Memory B cell (primary cell): ENCODE results near the gene ITIH1.
"Not testable (repeated sequence)": the region's sequence is repeated elsewhere in the genome, so short reads cannot be mapped to it uniquely, and the experiment has no call there.

ENCODE experiments used
- ATAC-seq: fragments of 150-1000 bp; cut with Tn5 transposase; 2 replicates; pipeline ENCODE4 v1.10.0; 2021; ENCODE audit warnings: low read depth, mild to moderate bottlenecking, moderate library complexity
- DNase-seq, 2 donors: peaks; one replicate each; pipeline ENCODE4 v3.0.0; 2022; ENCODE audit warnings: low spot score in 2 of 2
- H3K27ac Mint-ChIP-seq: one replicate; pipeline ENCODE4 v1.8.0; 2022; ENCODE audit warnings: mild to moderate bottlenecking, moderate library complexity, mixed read lengths
- H3K27me3 Mint-ChIP-seq: one replicate; pipeline ENCODE4 v1.8.0; 2022; ENCODE audit warnings: mixed read lengths
- H3K36me3 Mint-ChIP-seq: one replicate; pipeline ENCODE4 v1.8.0; 2022; ENCODE audit warnings: mild to moderate bottlenecking, mixed read lengths
- H3K4me1 Mint-ChIP-seq: one replicate; pipeline ENCODE4 v1.8.0; 2022; ENCODE audit warnings: mixed read lengths
- H3K4me3 Mint-ChIP-seq: one replicate; pipeline ENCODE4 v1.8.0; 2022; ENCODE audit warnings: mild to moderate bottlenecking, moderate library complexity, mixed read lengths
- H3K9me3 Mint-ChIP-seq: one replicate; pipeline ENCODE4 v1.8.0; 2022; ENCODE audit warnings: mixed read lengths

ITIH1 gene

GRCh38 chr3:52769786-52770455, 7.5 kb upstream of the ITIH1 start:
- peak overlapping the region; percentile 95 for H3K4me3 Mint-ChIP-seq
- peaks cover 7% of the 10 kb centered on the region for H3K36me3 Mint-ChIP-seq
- no peak for ATAC-seq
- no peaks in the 10 kb centered on the region for H3K9me3 Mint-ChIP-seq
- no peak for DNase-seq
- peak overlapping the region; percentile 65 for H3K27ac Mint-ChIP-seq
- peaks cover 14% of the 10 kb centered on the region for H3K4me1 Mint-ChIP-seq
- H3K27me3 Mint-ChIP-seq = no peaks in the 10 kb centered on the region

- Mint-ChIP-seq H3K4me1 (peaks cover 14% of the 10 kb centered on the region), H3K9me3 (no peaks in the 10 kb centered on the region), H3K36me3 (peaks cover 2% of the 10 kb centered on the region), H3K27me3 (no peaks in the 10 kb centered on the region), H3K27ac (peak within 1 kb of the TSS; percentile 65), H3K4me3 (peak within 1 kb of the TSS; percentile 95)
- ATAC-seq = peak; percentile 87
- peak; percentile 69 to 75 for DNase-seq
Measured at GRCh38 chr3:52770496-52771333, 6.7 kb upstream of the ITIH1 start, which contains the start of gene NEK4. Gene NEK4, minus strand, starts transcription at chr3:52770940. Its CDS starts 194 bp downstream, at chr3:52770746.

GRCh38 chr3:52771334-52771681, 6.1 kb upstream of the ITIH1 start:
- Mint-ChIP-seq H3K36me3 (peaks cover 1% of the 10 kb centered on the region), H3K9me3 (no peaks in the 10 kb centered on the region)
- ATAC-seq = no peak

GRCh38 chr3:52771702-52772101, 5.7 kb upstream of the ITIH1 start:
- H3K27me3 Mint-ChIP-seq = no peaks in the 10 kb centered on the region
- DNase-seq (no peak), ATAC-seq (no peak)
- peak overlapping the region; percentile 65 for H3K27ac Mint-ChIP-seq
- peaks cover 14% of the 10 kb centered on the region for H3K4me1 Mint-ChIP-seq
- peak overlapping the region; percentile 95 for H3K4me3 Mint-ChIP-seq
- peaks cover 1% of the 10 kb centered on the region for H3K36me3 Mint-ChIP-seq
- H3K9me3 Mint-ChIP-seq = no peaks in the 10 kb centered on the region

More at GRCh38 chr3:52771334-52771681, 6.1 kb upstream of the ITIH1 start:
- Mint-ChIP-seq H3K4me3 (peak overlapping the region; percentile 95), H3K27me3 (no peaks in the 10 kb centered on the region), H3K27ac (peak overlapping the region; percentile 65), H3K4me1 (peaks cover 14% of the 10 kb centered on the region)
- DNase-seq = no peak

GRCh38 chr3:52773361-52774065, 3.9 kb upstream of the ITIH1 start:
- Mint-ChIP-seq H3K4me3 (no peak overlapping the region), H3K27me3 (no peaks in the 10 kb centered on the region), H3K4me1 (peaks cover 14% of the 10 kb centered on the region), H3K27ac (no peak overlapping the region), H3K9me3 (no peaks in the 10 kb centered on the region), H3K36me3 (no peaks in the 10 kb centered on the region)
- DNase-seq = no peak
- no peak for ATAC-seq

- no peak overlapping the region for H3K4me3 Mint-ChIP-seq
- peaks cover 15% of the 10 kb centered on the region for H3K4me1 Mint-ChIP-seq
Measured at GRCh38 chr3:52774066-52774713, 3.2 kb upstream of the ITIH1 start.

GRCh38 chr3:52774901-52775864, 2.2 kb upstream of the ITIH1 start:
- ATAC-seq (no peak), DNase-seq (no peak)
- Mint-ChIP-seq H3K4me3 (no peak overlapping the region), H3K4me1 (peaks cover 12% of the 10 kb centered on the region), H3K27me3 (no peaks in the 10 kb centered on the region), H3K9me3 (no peaks in the 10 kb centered on the region), H3K27ac (peak overlapping the region; percentile 3), H3K36me3 (no peaks in the 10 kb centered on the region)

More at GRCh38 chr3:52774066-52774713, 3.2 kb upstream of the ITIH1 start:
- no peak for DNase-seq
- ATAC-seq = no peak
- Mint-ChIP-seq H3K36me3 (no peaks in the 10 kb centered on the region), H3K27me3 (no peaks in the 10 kb centered on the region), H3K9me3 (no peaks in the 10 kb centered on the region), H3K27ac (no peak overlapping the region)

GRCh38 chr3:52775877-52776276, 1.5 kb upstream of the ITIH1 start:
- ATAC-seq (no peak), DNase-seq (no peak)
- Mint-ChIP-seq H3K9me3 (no peaks in the 10 kb centered on the region), H3K27me3 (no peaks in the 10 kb centered on the region), H3K4me3 (no peak overlapping the region), H3K27ac (peak overlapping the region; percentile 82), H3K4me1 (peaks cover 12% of the 10 kb centered on the region), H3K36me3 (no peaks in the 10 kb centered on the region)

- not testable (repeated sequence) for H3K36me3 Mint-ChIP-seq, H3K9me3 Mint-ChIP-seq, DNase-seq, ATAC-seq, H3K27me3 Mint-ChIP-seq, H3K4me3 Mint-ChIP-seq
- Mint-ChIP-seq H3K4me1 (peaks cover 12% of the 10 kb centered on the region), H3K27ac (peak overlapping the region; percentile 82)
Measured at GRCh38 chr3:52776486-52776885, 913 bp upstream of the ITIH1 start.

- Mint-ChIP-seq H3K4me1 (peaks cover 12% of the 10 kb centered on the region), H3K36me3 (no peaks in the 10 kb centered on the region), H3K27ac (peak overlapping the region; percentile 99), H3K4me3 (no peak overlapping the region), H3K9me3 (no peaks in the 10 kb centered on the region), H3K27me3 (no peaks in the 10 kb centered on the region)
- ATAC-seq (no peak), DNase-seq (peak in 1 of 2 donors; percentile 9)
Measured at GRCh38 chr3:52777959-52778805, 783 bp downstream of the ITIH1 start.

GRCh38 chr3:52779011-52779836, 1.8 kb downstream of the ITIH1 start:
- H3K36me3 Mint-ChIP-seq = no peaks in the 10 kb centered on the region
- peak overlapping the region; percentile 99 for H3K27ac Mint-ChIP-seq
- DNase-seq = peak; percentile 67 to 78
- H3K27me3 Mint-ChIP-seq = no peaks in the 10 kb centered on the region
- peaks cover 12% of the 10 kb centered on the region for H3K4me1 Mint-ChIP-seq
- no peaks in the 10 kb centered on the region for H3K9me3 Mint-ChIP-seq
- peak; percentile 93 for ATAC-seq
- peak overlapping the region; percentile 12 for H3K4me3 Mint-ChIP-seq
